H1 (cell line): ENCODE measurements around the gene PRR33. TPM values are rescaled to one million over a fixed set of nuclear protein-coding genes. Genes with fewer than 3 reads are reported as not detected.

ENCODE experiments used
- BCL11A ChIP-seq, 2 experiments: IDR thresholded peaks; one replicate each; pipeline ENCODE4 v1.6.1; 2011; ENCODE audit warnings: low read depth in 2 of 2, low read length in 2 of 2, mild to moderate bottlenecking in 2 of 2
- HDAC2 ChIP-seq, 2 experiments: fragments of 300-600 bp in 1 of 2; sonication (generic) in 1 of 2; IDR thresholded peaks; 2 replicates each; pipeline ENCODE4 v1.6.1; 2011 to 2012; ENCODE audit warnings: low read depth in 2 of 2, low read length in 2 of 2, mild to moderate bottlenecking in 2 of 2, moderate library complexity in 2 of 2, borderline replicate concordance in 1 of 2, inconsistent platforms in 1 of 2
- JUND ChIP-seq: IDR thresholded peaks from 2 replicates; pipeline ENCODE4 v1.6.1; 2011; ENCODE audit warnings: mild to moderate bottlenecking, improper control_type of control experiment, low read length
- KDM5A ChIP-seq: fragments of 200-600 bp; IDR thresholded peaks from 2 replicates; pipeline ENCODE4 v1.7.1; 2012; ENCODE audit warnings: mild to moderate bottlenecking, low read length, inconsistent platforms, mixed read lengths
- POLR2A ChIP-seq, 2 experiments: IDR thresholded peaks; 1 replicate in 1 of 2; 2 replicates in 1 of 2; pipeline ENCODE4 v1.6.1; 2011; ENCODE audit warnings: low read depth in 2 of 2, low read length in 2 of 2, mild to moderate bottlenecking in 2 of 2; ENCODE audit errors: control extremely low read depth in 1 of 2
- POLR2AphosphoS5 ChIP-seq: IDR thresholded peaks from 2 replicates; pipeline ENCODE4 v1.6.1; 2011; ENCODE audit warnings: low read depth, low read length
- SRF ChIP-seq: IDR thresholded peaks from 2 replicates; pipeline ENCODE4 v1.6.1; 2011; ENCODE audit warnings: mild to moderate bottlenecking, low read depth, low read length, moderate library complexity
- TAF1 ChIP-seq: IDR thresholded peaks from 2 replicates; pipeline ENCODE4 v1.6.1; 2011; ENCODE audit warnings: mild to moderate bottlenecking, low read depth, low read length
- TCF12 ChIP-seq: IDR thresholded peaks from 2 replicates; pipeline ENCODE4 v1.6.1; 2011; ENCODE audit warnings: low read depth, mild to moderate bottlenecking, low read length
- polyA plus RNA-seq, 7 experiments: library from polyadenylated mRNA; depleted of rRNA in 3 of 7; stranded (reverse) in 5 of 7; unstranded in 2 of 7; fragments of >200 nt in 5 of 7; fragments of 200-250 nt in 2 of 7; gene quantifications; 1 replicate in 5 of 7; 2 replicates in 1 of 7; 4 replicates in 1 of 7; pipeline versions ENCODE4 v1.2.1 to v1.2.3, GENCODE V29; 2011 to 2013; ENCODE audit warnings: missing spikeins in 2 of 7, mixed read lengths in 2 of 7
- total RNA-seq: library from RNA; stranded (reverse); fragmentation: NEBNext Ultra II Directional; extraction: Animal tissue kit (Norgen Biotek cat#: 25700); gene quantifications from 2 replicates; pipeline ENCODE4 v1.2.1, GENCODE V29; 2021
- TF ChIP-seq, protein P1 (sequence below): fragments of 300-600 bp; sonication (generic); IDR thresholded peaks from 2 replicates; pipeline ENCODE4 v1.7.1; 2012; ENCODE audit warnings: low read length, moderate library complexity, mild to moderate bottlenecking, inconsistent platforms; ENCODE audit not compliant: insufficient replicate concordance

The PRR33 gene
- total and polyA plus RNA-seq, 2 of the 8 experiments (the other 6 are each of a cell fraction or from before 2014, with no cell fraction given): 0.02 TPM; not detected in 1

DNA sequence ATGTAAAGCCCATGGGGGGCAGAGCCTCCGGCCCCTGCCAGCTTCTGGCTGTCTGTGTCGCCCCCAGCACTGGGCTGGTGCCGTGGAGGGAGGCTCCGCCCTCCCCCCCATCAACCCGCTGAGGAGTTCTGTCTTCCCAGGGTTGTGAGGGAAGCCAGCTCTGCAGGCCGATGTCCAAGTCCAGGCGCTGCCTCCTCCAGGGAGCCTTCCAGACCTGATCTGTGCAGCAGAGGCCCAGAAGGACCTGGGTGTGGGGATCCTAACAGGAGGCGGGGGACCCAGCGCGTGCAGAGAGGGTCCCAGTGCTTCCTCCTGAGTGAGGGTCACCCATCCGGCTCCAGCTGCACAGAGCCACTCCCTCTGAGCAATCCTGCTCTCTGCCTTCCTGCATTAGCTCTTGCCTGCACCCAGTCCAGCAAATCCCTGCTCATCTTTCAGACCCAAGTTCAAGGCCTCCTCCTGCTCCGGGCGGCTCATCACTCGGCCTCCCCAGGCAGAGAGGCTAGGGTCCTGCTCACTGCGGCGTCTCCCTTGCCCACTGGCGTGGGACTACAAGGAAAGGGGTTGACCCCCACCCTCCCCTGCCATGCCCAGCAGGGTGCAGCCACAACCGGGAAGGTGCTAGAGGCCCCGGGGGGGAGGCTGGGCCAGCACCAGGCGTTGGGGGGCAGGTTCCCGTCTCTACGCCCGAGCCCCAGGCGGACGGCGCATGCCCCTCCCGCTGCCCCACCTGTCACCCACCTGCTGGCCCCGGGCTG is 16.4 kb downstream of the PRR33 start (continued):
- TF ChIP-seq, protein P1, sequence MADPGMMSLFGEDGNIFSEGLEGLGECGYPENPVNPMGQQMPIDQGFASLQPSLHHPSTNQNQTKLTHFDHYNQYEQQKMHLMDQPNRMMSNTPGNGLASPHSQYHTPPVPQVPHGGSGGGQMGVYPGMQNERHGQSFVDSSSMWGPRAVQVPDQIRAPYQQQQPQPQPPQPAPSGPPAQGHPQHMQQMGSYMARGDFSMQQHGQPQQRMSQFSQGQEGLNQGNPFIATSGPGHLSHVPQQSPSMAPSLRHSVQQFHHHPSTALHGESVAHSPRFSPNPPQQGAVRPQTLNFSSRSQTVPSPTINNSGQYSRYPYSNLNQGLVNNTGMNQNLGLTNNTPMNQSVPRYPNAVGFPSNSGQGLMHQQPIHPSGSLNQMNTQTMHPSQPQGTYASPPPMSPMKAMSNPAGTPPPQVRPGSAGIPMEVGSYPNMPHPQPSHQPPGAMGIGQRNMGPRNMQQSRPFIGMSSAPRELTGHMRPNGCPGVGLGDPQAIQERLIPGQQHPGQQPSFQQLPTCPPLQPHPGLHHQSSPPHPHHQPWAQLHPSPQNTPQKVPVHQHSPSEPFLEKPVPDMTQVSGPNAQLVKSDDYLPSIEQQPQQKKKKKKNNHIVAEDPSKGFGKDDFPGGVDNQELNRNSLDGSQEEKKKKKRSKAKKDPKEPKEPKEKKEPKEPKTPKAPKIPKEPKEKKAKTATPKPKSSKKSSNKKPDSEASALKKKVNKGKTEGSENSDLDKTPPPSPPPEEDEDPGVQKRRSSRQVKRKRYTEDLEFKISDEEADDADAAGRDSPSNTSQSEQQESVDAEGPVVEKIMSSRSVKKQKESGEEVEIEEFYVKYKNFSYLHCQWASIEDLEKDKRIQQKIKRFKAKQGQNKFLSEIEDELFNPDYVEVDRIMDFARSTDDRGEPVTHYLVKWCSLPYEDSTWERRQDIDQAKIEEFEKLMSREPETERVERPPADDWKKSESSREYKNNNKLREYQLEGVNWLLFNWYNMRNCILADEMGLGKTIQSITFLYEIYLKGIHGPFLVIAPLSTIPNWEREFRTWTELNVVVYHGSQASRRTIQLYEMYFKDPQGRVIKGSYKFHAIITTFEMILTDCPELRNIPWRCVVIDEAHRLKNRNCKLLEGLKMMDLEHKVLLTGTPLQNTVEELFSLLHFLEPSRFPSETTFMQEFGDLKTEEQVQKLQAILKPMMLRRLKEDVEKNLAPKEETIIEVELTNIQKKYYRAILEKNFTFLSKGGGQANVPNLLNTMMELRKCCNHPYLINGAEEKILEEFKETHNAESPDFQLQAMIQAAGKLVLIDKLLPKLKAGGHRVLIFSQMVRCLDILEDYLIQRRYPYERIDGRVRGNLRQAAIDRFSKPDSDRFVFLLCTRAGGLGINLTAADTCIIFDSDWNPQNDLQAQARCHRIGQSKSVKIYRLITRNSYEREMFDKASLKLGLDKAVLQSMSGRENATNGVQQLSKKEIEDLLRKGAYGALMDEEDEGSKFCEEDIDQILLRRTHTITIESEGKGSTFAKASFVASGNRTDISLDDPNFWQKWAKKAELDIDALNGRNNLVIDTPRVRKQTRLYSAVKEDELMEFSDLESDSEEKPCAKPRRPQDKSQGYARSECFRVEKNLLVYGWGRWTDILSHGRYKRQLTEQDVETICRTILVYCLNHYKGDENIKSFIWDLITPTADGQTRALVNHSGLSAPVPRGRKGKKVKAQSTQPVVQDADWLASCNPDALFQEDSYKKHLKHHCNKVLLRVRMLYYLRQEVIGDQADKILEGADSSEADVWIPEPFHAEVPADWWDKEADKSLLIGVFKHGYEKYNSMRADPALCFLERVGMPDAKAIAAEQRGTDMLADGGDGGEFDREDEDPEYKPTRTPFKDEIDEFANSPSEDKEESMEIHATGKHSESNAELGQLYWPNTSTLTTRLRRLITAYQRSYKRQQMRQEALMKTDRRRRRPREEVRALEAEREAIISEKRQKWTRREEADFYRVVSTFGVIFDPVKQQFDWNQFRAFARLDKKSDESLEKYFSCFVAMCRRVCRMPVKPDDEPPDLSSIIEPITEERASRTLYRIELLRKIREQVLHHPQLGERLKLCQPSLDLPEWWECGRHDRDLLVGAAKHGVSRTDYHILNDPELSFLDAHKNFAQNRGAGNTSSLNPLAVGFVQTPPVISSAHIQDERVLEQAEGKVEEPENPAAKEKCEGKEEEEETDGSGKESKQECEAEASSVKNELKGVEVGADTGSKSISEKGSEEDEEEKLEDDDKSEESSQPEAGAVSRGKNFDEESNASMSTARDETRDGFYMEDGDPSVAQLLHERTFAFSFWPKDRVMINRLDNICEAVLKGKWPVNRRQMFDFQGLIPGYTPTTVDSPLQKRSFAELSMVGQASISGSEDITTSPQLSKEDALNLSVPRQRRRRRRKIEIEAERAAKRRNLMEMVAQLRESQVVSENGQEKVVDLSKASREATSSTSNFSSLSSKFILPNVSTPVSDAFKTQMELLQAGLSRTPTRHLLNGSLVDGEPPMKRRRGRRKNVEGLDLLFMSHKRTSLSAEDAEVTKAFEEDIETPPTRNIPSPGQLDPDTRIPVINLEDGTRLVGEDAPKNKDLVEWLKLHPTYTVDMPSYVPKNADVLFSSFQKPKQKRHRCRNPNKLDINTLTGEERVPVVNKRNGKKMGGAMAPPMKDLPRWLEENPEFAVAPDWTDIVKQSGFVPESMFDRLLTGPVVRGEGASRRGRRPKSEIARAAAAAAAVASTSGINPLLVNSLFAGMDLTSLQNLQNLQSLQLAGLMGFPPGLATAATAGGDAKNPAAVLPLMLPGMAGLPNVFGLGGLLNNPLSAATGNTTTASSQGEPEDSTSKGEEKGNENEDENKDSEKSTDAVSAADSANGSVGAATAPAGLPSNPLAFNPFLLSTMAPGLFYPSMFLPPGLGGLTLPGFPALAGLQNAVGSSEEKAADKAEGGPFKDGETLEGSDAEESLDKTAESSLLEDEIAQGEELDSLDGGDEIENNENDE: no peak
- TF ChIP-seq SRF: no peak
- TF ChIP-seq KDM5A: no peak
- no peak for TF ChIP-seq POLR2A (IDR thresholded peaks at IDR 0.05; ENCODE audit: control extremely low read depth in 1 of 2, low read depth in 2 of 2, low read length in 2 of 2)
- TF ChIP-seq TCF12: no peak
- no peak for TF ChIP-seq POLR2AphosphoS5
- no peak for TF ChIP-seq TAF1
- TF ChIP-seq BCL11A (IDR thresholded peaks at IDR 0.05; ENCODE audit: low read depth in 2 of 2, low read length in 2 of 2): no peak
- TF ChIP-seq HDAC2 (IDR thresholded peaks at IDR 0.05; ENCODE audit: borderline replicate concordance in 1 of 2, low read depth in 2 of 2, low read length in 2 of 2): no peak
- TF ChIP-seq JUND: no peak
